Parathyroid adenoma (tissue), 2 donors: ENCODE measurements around the gene ATF7.
"Not testable (repeated sequence)": the region's sequence is repeated elsewhere in the genome, so short reads cannot be mapped to it uniquely, and the experiment has no call there.

Source experiments
- H2AFZ ChIP-seq: fragments of 300-600 bp; sonication (generic); one replicate; pipeline ENCODE4 v1.7.0; 2017; ENCODE audit warnings: antibody characterized with exemption, mild to moderate bottlenecking
- H3K27ac ChIP-seq: fragments of 300-600 bp; sonication (generic); one replicate; pipeline ENCODE4 v1.7.0; 2017
- H3K27me3 ChIP-seq: fragments of 300-600 bp; sonication (generic); one replicate; pipeline ENCODE4 v1.7.0; 2017; ENCODE audit warnings: low read length; ENCODE audit not compliant: control insufficient read depth, insufficient read depth
- H3K36me3 ChIP-seq: fragments of 300-600 bp; sonication (generic); one replicate; pipeline ENCODE4 v1.7.0; 2017; ENCODE audit warnings: low read length; ENCODE audit not compliant: control insufficient read depth, insufficient read depth
- H3K4me1 ChIP-seq: fragments of 300-600 bp; sonication (generic); one replicate; pipeline ENCODE4 v1.7.0; 2017; ENCODE audit warnings: control low read depth
- H3K4me2 ChIP-seq: fragments of 300-600 bp; sonication (generic); one replicate; pipeline ENCODE4 v1.7.0; 2017; ENCODE audit warnings: low read length
- H3K4me3 ChIP-seq: fragments of 300-600 bp; sonication (generic); one replicate; pipeline ENCODE4 v1.7.0; 2017; ENCODE audit warnings: low read depth, low read length
- H3K79me2 ChIP-seq: fragments of 300-600 bp; sonication (generic); one replicate; pipeline ENCODE4 v1.7.0; 2017; ENCODE audit warnings: control low read depth
- H3K9ac ChIP-seq: fragments of 300-600 bp; sonication (generic); one replicate; pipeline ENCODE4 v1.7.0; 2017; ENCODE audit warnings: mild to moderate bottlenecking
- H3K9me3 ChIP-seq: fragments of 300-600 bp; sonication (generic); one replicate; pipeline ENCODE4 v1.7.0; 2017; ENCODE audit warnings: low read length; ENCODE audit not compliant: control insufficient read depth
- CTCF ChIP-seq: fragments of 300-600 bp; sonication (generic); IDR thresholded peaks from one replicate; pipeline ENCODE4 v1.7.0; 2017; ENCODE audit warnings: antibody characterized with exemption, mild to moderate bottlenecking
- donor health status: primary hyperparathyroidism.

ATF7 gene

GRCh38 chr12:53645165-53645564 lies 19.0 kb upstream of the ATF7 start:
- Histone ChIP-seq H3K4me1 (no peaks in the 10 kb centered on the region), H2AFZ (no peak overlapping the region), H3K9me3 (no peaks in the 10 kb centered on the region), H3K36me3 (no peaks in the 10 kb centered on the region), H3K27me3 (no peaks in the 10 kb centered on the region), H3K4me3 (no peak overlapping the region), H3K79me2 (no peaks in the 10 kb centered on the region), H3K4me2 (no peak overlapping the region), H3K9ac (no peak overlapping the region), H3K27ac (no peak overlapping the region)
- no peak for TF ChIP-seq CTCF

- Histone ChIP-seq H3K27ac (no peak overlapping the region), H3K4me2 (no peak overlapping the region), H2AFZ (no peak overlapping the region), H3K4me3 (no peak overlapping the region), H3K9ac (no peak overlapping the region), H3K4me1 (no peaks in the 10 kb centered on the region), H3K27me3 (no peaks in the 10 kb centered on the region), H3K9me3 (no peaks in the 10 kb centered on the region), H3K79me2 (no peaks in the 10 kb centered on the region), H3K36me3 (no peaks in the 10 kb centered on the region)
- TF ChIP-seq CTCF: no peak
These were observed 18.0 kb upstream of the ATF7 start for GRCh38 chr12:53644133-53644532.

- Histone ChIP-seq H3K9ac (no peak overlapping the region), H3K79me2 (no peaks in the 10 kb centered on the region), H3K4me3 (no peak overlapping the region), H3K4me2 (no peak overlapping the region), H3K27me3 (no peaks in the 10 kb centered on the region), H3K36me3 (no peaks in the 10 kb centered on the region), H3K4me1 (no peaks in the 10 kb centered on the region), H3K9me3 (no peaks in the 10 kb centered on the region), H2AFZ (no peak overlapping the region), H3K27ac (no peak overlapping the region)
- no peak for TF ChIP-seq CTCF
These were observed 17.2 kb upstream of the ATF7 start for GRCh38 chr12:53643232-53643979.

- H3K9ac ChIP-seq: no peak overlapping the region
- H3K4me3 ChIP-seq: no peak overlapping the region
- no peaks in the 10 kb centered on the region for H3K79me2 ChIP-seq
- H3K9me3 ChIP-seq: no peaks in the 10 kb centered on the region
- H2AFZ ChIP-seq: no peak overlapping the region
- no peak overlapping the region for H3K4me2 ChIP-seq
- no peak overlapping the region for H3K27ac ChIP-seq
- no peak for TF ChIP-seq CTCF
- H3K27me3 ChIP-seq: no peaks in the 10 kb centered on the region
- no peaks in the 10 kb centered on the region for H3K36me3 ChIP-seq
- no peaks in the 10 kb centered on the region for H3K4me1 ChIP-seq
These were observed 11.9 kb upstream of the ATF7 start for GRCh38 chr12:53638057-53638456.

GRCh38 chr12:53636641-53637040 lies 10.5 kb upstream of the ATF7 start:
- H3K9ac ChIP-seq: no peak overlapping the region
- no peaks in the 10 kb centered on the region for H3K36me3 ChIP-seq
- no peaks in the 10 kb centered on the region for H3K4me1 ChIP-seq
- H3K79me2 ChIP-seq: no peaks in the 10 kb centered on the region
- no peaks in the 10 kb centered on the region for H3K27me3 ChIP-seq
- TF ChIP-seq CTCF: no peak
- no peak overlapping the region for H3K27ac ChIP-seq
- no peak overlapping the region for H3K4me2 ChIP-seq
- no peak overlapping the region for H3K4me3 ChIP-seq
- H3K9me3 ChIP-seq: no peaks in the 10 kb centered on the region
- no peak overlapping the region for H2AFZ ChIP-seq

GRCh38 chr12:53635708-53636107 lies 9.5 kb upstream of the ATF7 start:
- H3K9ac ChIP-seq, H3K4me2 ChIP-seq, H3K9me3 ChIP-seq, H2AFZ ChIP-seq, H3K36me3 ChIP-seq, H3K4me1 ChIP-seq, H3K79me2 ChIP-seq, H3K27ac ChIP-seq, H3K27me3 ChIP-seq, H3K4me3 ChIP-seq: not testable (repeated sequence)
